Spleen (tissue), 11 donors: ENCODE data around the gene MYO1B. TPM values are rescaled to one million over a fixed set of nuclear protein-coding genes. Genes with fewer than 3 reads are reported as not detected.

Experiments used
- DNase-seq: peaks from one replicate; pipeline ENCODE4 v3.0.0-alpha.2; 2020
- H3K27ac ChIP-seq, 8 donors: fragments of 200-600 bp; sonication (generic) in 7 of 8; 1 replicate in 4 of 8; 2 replicates in 4 of 8; pipeline versions ENCODE4 v1.5.0 to v1.8.0; 2016 to 2021; ENCODE audit warnings: inconsistent platforms in 4 of 8, mild to moderate bottlenecking in 4 of 8, moderate library complexity in 1 of 8
- H3K27me3 ChIP-seq, 7 donors: fragments of 200-600 bp; sonication (generic) in 6 of 7; replicated peaks in 1 of 7; 1 replicate in 4 of 7; 2 replicates in 3 of 7; pipeline versions ENCODE4 v1.5.0 to v1.8.0; 2016 to 2021; ENCODE audit warnings: inconsistent platforms in 3 of 7, mild to moderate bottlenecking in 1 of 7
- H3K36me3 ChIP-seq, 6 donors: fragments of 200-600 bp; sonication (generic) in 5 of 6; 1 replicate in 4 of 6; 2 replicates in 2 of 6; pipeline versions ENCODE4 v1.5.0 to v1.8.0; 2016 to 2021; ENCODE audit warnings: inconsistent platforms in 2 of 6
- H3K4me1 ChIP-seq, 6 donors: fragments of 200-600 bp; sonication (generic) in 5 of 6; 1 replicate in 3 of 6; 2 replicates in 3 of 6; pipeline versions ENCODE4 v1.5.0 to v1.8.0; 2016 to 2021; ENCODE audit warnings: inconsistent platforms in 3 of 6
- H3K4me3 ChIP-seq, 8 donors: fragments of 200-600 bp; sonication (generic) in 7 of 8; 1 replicate in 4 of 8; 2 replicates in 4 of 8; pipeline versions ENCODE4 v1.5.0 to v1.8.0; 2016 to 2021; ENCODE audit warnings: inconsistent platforms in 4 of 8, mild to moderate bottlenecking in 4 of 8, moderate library complexity in 2 of 8
- H3K9me3 ChIP-seq, 8 donors: fragments of 200-600 bp; sonication (generic) in 7 of 8; 1 replicate in 4 of 8; 2 replicates in 4 of 8; pipeline versions ENCODE4 v1.5.0 to v1.8.0; 2016 to 2021; ENCODE audit warnings: inconsistent platforms in 4 of 8
- CTCF ChIP-seq, 11 experiments: fragments of 200-600 bp in 7 of 11; fragments of 450-650 bp in 4 of 11; sonication (generic) in 4 of 11; IDR thresholded peaks in 8 of 11; conservative IDR thresholded peaks in 3 of 11; 1 replicate in 7 of 11; 2 replicates in 4 of 11; pipeline versions ENCODE4 v1.4.0 to v1.8.0; 2016 to 2021; ENCODE audit warnings: antibody characterized with exemption in 11 of 11, inconsistent platforms in 4 of 11, mild to moderate bottlenecking in 1 of 11
- POLR2A ChIP-seq, 3 donors: fragments of 450-650 bp; IDR thresholded peaks; one replicate each; pipeline ENCODE4 v1.5.1; 2017; ENCODE audit warnings: antibody characterized with exemption in 3 of 3, mild to moderate bottlenecking in 1 of 3
- POLR2AphosphoS5 ChIP-seq, 3 donors: sonication (generic); formaldehyde crosslinking; IDR thresholded peaks; one replicate each; pipeline ENCODE4 v1.5.1; 2017; ENCODE audit warnings: antibody characterized with exemption in 3 of 3
- WGBS, 5 donors: extraction: QIAGEN DNeasy Blood & Tissue Kit in 3 of 5; methylation state at CpG; one replicate each; pipeline versions ENCODE4 v1.1.5 to v1.1.7; 2013 to 2018; 5-methylcytosine and 5-hydroxymethylcytosine counted together
- intact Hi-C: fragments of 100-400 bp; cut with DNase I; formaldehyde crosslinking; loops from one replicate; pipeline ENCODE4 v1.15.0; 2023; ENCODE audit warnings: low total_unique reads
- polyA plus RNA-seq, 3 donors: library from polyadenylated mRNA; stranded (reverse); fragments of 200-250 nt; gene quantifications; one replicate each; pipeline ENCODE4 v1.2.1, GENCODE V29; 2013
- total RNA-seq, 7 donors: library from RNA; depleted of rRNA in 3 of 7; stranded (reverse); fragments of >200 nt in 3 of 7; fragmentation: NEBNext Ultra II Directional in 4 of 7; extraction: Animal tissue kit (Norgen Biotek cat#: 25700) in 4 of 7; gene quantifications; one replicate each; pipeline versions ENCODE4 v1.1.0 to v1.2.1, GENCODE V29; 2016 to 2021
- donor health status: healthy with polysubstance abuse.
- donor health status: DM: no; HTN: no; CAD: no; lungs with moderate emphysema.
- donor health status: DM: no; HTN: no; CAD: no.
- donor health status: Bipolar disorder and iron deficiency.
- donor health status: healthy.
- donor health status: DM: no; HTN: no; CAD: no.
- donor health status: DM: yes; HTN: yes; CAD: no.

MYO1B gene
- total and polyA plus RNA-seq, 10 donors, result 5.3 to 25.8 (median 19.0) TPM

- 91 to 97% (median 95%) methylated on average over 3 of the region's 3 CpGs for WGBS, 5 donors
- no peak for TF ChIP-seq CTCF (IDR thresholded peaks at IDR 0.05 in 8 of 11, conservative IDR thresholded peaks at IDR 0.05 in 3 of 11)
- no peak for TF ChIP-seq POLR2A (IDR thresholded peaks at IDR 0.05)
- no peak for TF ChIP-seq POLR2AphosphoS5 (IDR thresholded peaks at IDR 0.05)
- Histone ChIP-seq H3K27me3 (no peaks in the 10 kb centered on the region), H3K4me1 (no peaks in the 10 kb centered on the region), H3K9me3 (peaks cover 0 to 4% (median 0%) of the 10 kb centered on the region in 8 donors), H3K27ac (no peak overlapping the region), H3K36me3 (no peaks in the 10 kb centered on the region), H3K4me3 (no peak overlapping the region)
- intact Hi-C loops, result no loop called here
- DNase-seq, result no peak
Observed at GRCh38 chr2:191351298-191351697, 106.1 kb downstream of the MYO1B start.

- 78 to 93% (median 89%) methylated on average over 2 of the region's 2 CpGs for WGBS, 5 donors
- Histone ChIP-seq H3K4me3 (no peak overlapping the region), H3K27me3 (no peaks in the 10 kb centered on the region), H3K9me3 (peaks cover 0 to 4% (median 0%) of the 10 kb centered on the region in 8 donors), H3K4me1 (no peaks in the 10 kb centered on the region), H3K27ac (no peak overlapping the region), H3K36me3 (no peaks in the 10 kb centered on the region)
- TF ChIP-seq POLR2A (IDR thresholded peaks at IDR 0.05) (no peak), POLR2AphosphoS5 (IDR thresholded peaks at IDR 0.05) (no peak), CTCF (IDR thresholded peaks at IDR 0.05 in 8 of 11, conservative IDR thresholded peaks at IDR 0.05 in 3 of 11) (no peak)
- DNase-seq, result no peak
- intact Hi-C loops, result no loop called here
Observed at GRCh38 chr2:191351921-191352320, 106.7 kb downstream of the MYO1B start.

- Histone ChIP-seq H3K36me3 (no peaks in the 10 kb centered on the region), H3K27ac (no peak overlapping the region), H3K9me3 (peaks cover 0 to 4% (median 0%) of the 10 kb centered on the region in 8 donors), H3K4me1 (no peaks in the 10 kb centered on the region), H3K4me3 (no peak overlapping the region), H3K27me3 (no peaks in the 10 kb centered on the region)
- TF ChIP-seq CTCF (IDR thresholded peaks at IDR 0.05 in 8 of 11, conservative IDR thresholded peaks at IDR 0.05 in 3 of 11) (no peak), POLR2A (IDR thresholded peaks at IDR 0.05) (no peak)
- WGBS, 5 donors, result 68 to 87% (median 76%) methylated on average over 2 of the region's 2 CpGs
- no peak for DNase-seq
- intact Hi-C loops, result no loop called here
Observed at GRCh38 chr2:191352536-191352935, 107.3 kb downstream of the MYO1B start.

- no peak for TF ChIP-seq CTCF (IDR thresholded peaks at IDR 0.05 in 8 of 11, conservative IDR thresholded peaks at IDR 0.05 in 3 of 11)
- no peak for TF ChIP-seq POLR2AphosphoS5 (IDR thresholded peaks at IDR 0.05)
- TF ChIP-seq POLR2A (IDR thresholded peaks at IDR 0.05), result no peak
- intact Hi-C loops, result no loop called here
- WGBS, 5 donors, result 87 to 94% (median 92%) methylated on average over 8 of the region's 8 CpGs
Observed at GRCh38 chr2:191355170-191355758, 110.1 kb downstream of the MYO1B start.

More at GRCh38 chr2:191355170-191355758, 110.1 kb downstream of the MYO1B start:
- no peak for DNase-seq
- H3K4me3 ChIP-seq, result no peak overlapping the region
- H3K4me1 ChIP-seq, result no peaks in the 10 kb centered on the region
- H3K36me3 ChIP-seq, result no peaks in the 10 kb centered on the region
- H3K9me3 ChIP-seq, result peaks cover 0 to 4% (median 0%) of the 10 kb centered on the region in 8 donors
- no peak overlapping the region for H3K27ac ChIP-seq
- no peaks in the 10 kb centered on the region for H3K27me3 ChIP-seq
